ES-I3 (cell line): ENCODE measurements around the gene DIO3.

ENCODE experiments used
- H3K36me3 ChIP-seq: 2 replicates; pipeline ENCODE4 v1.6.1; 2013; ENCODE audit warnings: mild to moderate bottlenecking, low read length, control low read depth, moderate library complexity; ENCODE audit not compliant: insufficient read depth
- H3K4me1 ChIP-seq: 2 replicates; pipeline ENCODE4 v1.6.1; 2013; ENCODE audit warnings: mild to moderate bottlenecking, control low read depth, low read length; ENCODE audit not compliant: insufficient read depth
- H3K9ac ChIP-seq: 2 replicates; pipeline ENCODE4 v1.6.1; 2013; ENCODE audit warnings: low read depth, mild to moderate bottlenecking, low read length, moderate library complexity
- H3K9me3 ChIP-seq: 2 replicates; pipeline ENCODE4 v1.6.1; 2013; ENCODE audit warnings: mild to moderate bottlenecking, low read length, moderate library complexity; ENCODE audit not compliant: control insufficient read depth, insufficient read depth

The DIO3 gene

GRCh38 chr14:101588286-101588975 is 27.1 kb downstream of the DIO3 start:
- Histone ChIP-seq H3K9ac (no peak overlapping the region), H3K4me1 (no peaks in the 10 kb centered on the region), H3K9me3 (no peaks in the 10 kb centered on the region), H3K36me3 (no peaks in the 10 kb centered on the region)

- H3K9ac ChIP-seq = no peak overlapping the region
Measured at GRCh38 chr14:101588990-101589389, 27.7 kb downstream of the DIO3 start.

GRCh38 chr14:101589486-101590015 is 28.3 kb downstream of the DIO3 start:
- H3K4me1 ChIP-seq = no peaks in the 10 kb centered on the region
- H3K9ac ChIP-seq = no peak overlapping the region
- H3K9me3 ChIP-seq = no peaks in the 10 kb centered on the region
- no peaks in the 10 kb centered on the region for H3K36me3 ChIP-seq

More at GRCh38 chr14:101588990-101589389, 27.7 kb downstream of the DIO3 start:
- H3K9me3 ChIP-seq = no peaks in the 10 kb centered on the region
- H3K4me1 ChIP-seq = no peaks in the 10 kb centered on the region
- H3K36me3 ChIP-seq = no peaks in the 10 kb centered on the region

GRCh38 chr14:101590062-101590461 is 28.8 kb downstream of the DIO3 start:
- H3K4me1 ChIP-seq = no peaks in the 10 kb centered on the region
- no peak overlapping the region for H3K9ac ChIP-seq
- H3K9me3 ChIP-seq = no peaks in the 10 kb centered on the region
- no peaks in the 10 kb centered on the region for H3K36me3 ChIP-seq

- H3K36me3 ChIP-seq = no peaks in the 10 kb centered on the region
- no peaks in the 10 kb centered on the region for H3K9me3 ChIP-seq
- H3K4me1 ChIP-seq = no peaks in the 10 kb centered on the region
- H3K9ac ChIP-seq = no peak overlapping the region
Measured at GRCh38 chr14:101590616-101591015, 29.3 kb downstream of the DIO3 start.

GRCh38 chr14:101591121-101591520 is 29.8 kb downstream of the DIO3 start:
- Histone ChIP-seq H3K9me3 (no peaks in the 10 kb centered on the region), H3K9ac (no peak overlapping the region), H3K36me3 (no peaks in the 10 kb centered on the region), H3K4me1 (no peaks in the 10 kb centered on the region)

GRCh38 chr14:101591582-101591981 is 30.3 kb downstream of the DIO3 start:
- H3K4me1 ChIP-seq = no peaks in the 10 kb centered on the region
- no peaks in the 10 kb centered on the region for H3K36me3 ChIP-seq
- H3K9ac ChIP-seq = no peak overlapping the region
- H3K9me3 ChIP-seq = no peaks in the 10 kb centered on the region

- Histone ChIP-seq H3K36me3 (no peaks in the 10 kb centered on the region), H3K4me1 (no peaks in the 10 kb centered on the region), H3K9me3 (no peaks in the 10 kb centered on the region), H3K9ac (no peak overlapping the region)
Measured at GRCh38 chr14:101593411-101594238, 32.3 kb downstream of the DIO3 start.

- H3K36me3 ChIP-seq = no peaks in the 10 kb centered on the region
- no peak overlapping the region for H3K9ac ChIP-seq
- H3K4me1 ChIP-seq = no peaks in the 10 kb centered on the region
- no peaks in the 10 kb centered on the region for H3K9me3 ChIP-seq
Measured at GRCh38 chr14:101594511-101595148, 33.3 kb downstream of the DIO3 start.

GRCh38 chr14:101595349-101595748 is 34.1 kb downstream of the DIO3 start:
- Histone ChIP-seq H3K4me1 (no peaks in the 10 kb centered on the region), H3K9me3 (no peaks in the 10 kb centered on the region), H3K9ac (no peak overlapping the region), H3K36me3 (no peaks in the 10 kb centered on the region)

GRCh38 chr14:101595887-101596721 is 34.8 kb downstream of the DIO3 start:
- Histone ChIP-seq H3K9me3 (no peaks in the 10 kb centered on the region), H3K36me3 (no peaks in the 10 kb centered on the region), H3K4me1 (no peaks in the 10 kb centered on the region), H3K9ac (no peak overlapping the region)

- Histone ChIP-seq H3K36me3 (no peaks in the 10 kb centered on the region), H3K9me3 (no peaks in the 10 kb centered on the region), H3K4me1 (no peaks in the 10 kb centered on the region), H3K9ac (no peak overlapping the region)
Measured at GRCh38 chr14:101596742-101597141, 35.4 kb downstream of the DIO3 start.

- no peaks in the 10 kb centered on the region for H3K4me1 ChIP-seq
Measured at GRCh38 chr14:101598159-101598558, 36.9 kb downstream of the DIO3 start.

More at GRCh38 chr14:101598159-101598558, 36.9 kb downstream of the DIO3 start:
- Histone ChIP-seq H3K9ac (no peak overlapping the region), H3K9me3 (no peaks in the 10 kb centered on the region), H3K36me3 (no peaks in the 10 kb centered on the region)
